Ovary (tissue), 3 donors: Measurements from ENCODE around the gene PLXNB2.

Experiments
- POLR2A ChIP-seq: fragments of 450-650 bp; IDR thresholded peaks from one replicate; pipeline ENCODE4 v1.6.1; 2017; ENCODE audit warnings: antibody characterized with exemption, mild to moderate bottlenecking, moderate library complexity
- TF ChIP-seq, protein P1 (sequence below), 3 donors: fragments of 450-650 bp in 2 of 3; fragments of 200-600 bp in 1 of 3; IDR thresholded peaks; one replicate each; pipeline versions ENCODE4 v1.5.1 to v1.8.0; 2016 to 2022; ENCODE audit warnings: antibody characterized with exemption in 3 of 3, mild to moderate bottlenecking in 1 of 3
- donor health status: DM: no; HTN: no; CAD: no.

GRCh38 chr22:50326225-50326955 is 18.9 kb upstream of the PLXNB2 start:
- TF ChIP-seq, protein P1, sequence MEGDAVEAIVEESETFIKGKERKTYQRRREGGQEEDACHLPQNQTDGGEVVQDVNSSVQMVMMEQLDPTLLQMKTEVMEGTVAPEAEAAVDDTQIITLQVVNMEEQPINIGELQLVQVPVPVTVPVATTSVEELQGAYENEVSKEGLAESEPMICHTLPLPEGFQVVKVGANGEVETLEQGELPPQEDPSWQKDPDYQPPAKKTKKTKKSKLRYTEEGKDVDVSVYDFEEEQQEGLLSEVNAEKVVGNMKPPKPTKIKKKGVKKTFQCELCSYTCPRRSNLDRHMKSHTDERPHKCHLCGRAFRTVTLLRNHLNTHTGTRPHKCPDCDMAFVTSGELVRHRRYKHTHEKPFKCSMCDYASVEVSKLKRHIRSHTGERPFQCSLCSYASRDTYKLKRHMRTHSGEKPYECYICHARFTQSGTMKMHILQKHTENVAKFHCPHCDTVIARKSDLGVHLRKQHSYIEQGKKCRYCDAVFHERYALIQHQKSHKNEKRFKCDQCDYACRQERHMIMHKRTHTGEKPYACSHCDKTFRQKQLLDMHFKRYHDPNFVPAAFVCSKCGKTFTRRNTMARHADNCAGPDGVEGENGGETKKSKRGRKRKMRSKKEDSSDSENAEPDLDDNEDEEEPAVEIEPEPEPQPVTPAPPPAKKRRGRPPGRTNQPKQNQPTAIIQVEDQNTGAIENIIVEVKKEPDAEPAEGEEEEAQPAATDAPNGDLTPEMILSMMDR (IDR thresholded peaks at IDR 0.05) = no peak
- TF ChIP-seq POLR2A = no peak
